Panc1 (cell line): ENCODE results near the gene PRKG1.

ENCODE experiments used
- POLR2AphosphoS5 ChIP-seq: IDR thresholded peaks from 2 replicates; pipeline ENCODE4 v1.6.1; 2012; ENCODE audit warnings: mild to moderate bottlenecking, low read depth, low read length, moderate library complexity
- TCF7L2 ChIP-seq: IDR thresholded peaks from 2 replicates; pipeline ENCODE4 v1.6.1; 2011; ENCODE audit warnings: mild to moderate bottlenecking, low read depth, low read length, inconsistent platforms
- TF ChIP-seq, protein P1 (sequence below): fragments of 450-650 bp; IDR thresholded peaks from 2 replicates; pipeline ENCODE4 v1.5.1; 2017; ENCODE audit warnings: mild to moderate bottlenecking

DNA sequence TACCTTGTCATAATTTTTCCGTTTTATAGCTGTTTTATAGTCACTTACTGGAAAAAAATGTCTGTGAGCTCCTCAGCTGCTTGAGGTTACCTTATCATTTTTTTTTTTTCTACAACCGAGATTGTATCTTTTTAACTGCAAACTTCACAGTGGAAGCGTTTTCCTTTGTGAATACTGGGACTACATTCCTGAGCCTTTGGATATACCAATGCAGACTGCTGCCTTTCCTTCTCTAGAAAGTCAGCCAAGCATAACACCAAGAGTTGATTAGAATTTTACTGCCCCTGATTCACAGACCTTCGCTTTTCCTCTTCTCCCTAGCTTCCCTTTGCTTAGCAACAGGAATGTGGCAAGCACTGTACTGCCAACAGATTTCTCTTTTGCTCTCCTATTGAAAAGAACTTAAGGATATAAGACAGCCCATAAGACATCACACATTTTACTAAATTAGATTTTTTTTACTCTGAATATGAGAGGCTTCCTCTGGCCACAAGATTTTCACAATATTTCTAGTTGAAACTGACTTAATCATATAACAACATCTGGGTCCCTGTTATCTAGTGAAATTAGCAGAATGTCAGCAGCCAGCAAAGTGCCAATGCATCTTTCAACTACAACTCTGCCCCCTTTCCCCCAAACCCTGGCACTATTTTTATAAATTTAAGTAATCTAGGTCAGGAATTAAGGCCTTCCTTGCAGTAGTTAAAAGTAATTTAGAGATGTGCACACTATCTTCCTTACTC, 170.6 kb downstream of the PRKG1 start:
- TF ChIP-seq, protein P1, sequence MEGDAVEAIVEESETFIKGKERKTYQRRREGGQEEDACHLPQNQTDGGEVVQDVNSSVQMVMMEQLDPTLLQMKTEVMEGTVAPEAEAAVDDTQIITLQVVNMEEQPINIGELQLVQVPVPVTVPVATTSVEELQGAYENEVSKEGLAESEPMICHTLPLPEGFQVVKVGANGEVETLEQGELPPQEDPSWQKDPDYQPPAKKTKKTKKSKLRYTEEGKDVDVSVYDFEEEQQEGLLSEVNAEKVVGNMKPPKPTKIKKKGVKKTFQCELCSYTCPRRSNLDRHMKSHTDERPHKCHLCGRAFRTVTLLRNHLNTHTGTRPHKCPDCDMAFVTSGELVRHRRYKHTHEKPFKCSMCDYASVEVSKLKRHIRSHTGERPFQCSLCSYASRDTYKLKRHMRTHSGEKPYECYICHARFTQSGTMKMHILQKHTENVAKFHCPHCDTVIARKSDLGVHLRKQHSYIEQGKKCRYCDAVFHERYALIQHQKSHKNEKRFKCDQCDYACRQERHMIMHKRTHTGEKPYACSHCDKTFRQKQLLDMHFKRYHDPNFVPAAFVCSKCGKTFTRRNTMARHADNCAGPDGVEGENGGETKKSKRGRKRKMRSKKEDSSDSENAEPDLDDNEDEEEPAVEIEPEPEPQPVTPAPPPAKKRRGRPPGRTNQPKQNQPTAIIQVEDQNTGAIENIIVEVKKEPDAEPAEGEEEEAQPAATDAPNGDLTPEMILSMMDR, result no peak
- TF ChIP-seq TCF7L2 (peak; percentile 87), POLR2AphosphoS5 (no peak)
